GM18951 (cell line): Measurements from ENCODE around the gene OPN1SW.

ENCODE experiments used
- POLR2A ChIP-seq: IDR thresholded peaks from 4 replicates; pipeline ENCODE4 v1.6.1; 2011; ENCODE audit warnings: mild to moderate bottlenecking; ENCODE audit not compliant: insufficient read length, insufficient read depth; ENCODE audit errors: extremely low read depth
- in situ Hi-C: fragments of 300-500 bp; cut with MboI; formaldehyde crosslinking; loops from one replicate; pipeline ENCODE4 v1.12.0; 2022; ENCODE audit warnings: low sequenced_read_pairs, mixed read lengths, inconsistent platforms; ENCODE audit not compliant: unreplicated experiment

OPN1SW gene, protein sequence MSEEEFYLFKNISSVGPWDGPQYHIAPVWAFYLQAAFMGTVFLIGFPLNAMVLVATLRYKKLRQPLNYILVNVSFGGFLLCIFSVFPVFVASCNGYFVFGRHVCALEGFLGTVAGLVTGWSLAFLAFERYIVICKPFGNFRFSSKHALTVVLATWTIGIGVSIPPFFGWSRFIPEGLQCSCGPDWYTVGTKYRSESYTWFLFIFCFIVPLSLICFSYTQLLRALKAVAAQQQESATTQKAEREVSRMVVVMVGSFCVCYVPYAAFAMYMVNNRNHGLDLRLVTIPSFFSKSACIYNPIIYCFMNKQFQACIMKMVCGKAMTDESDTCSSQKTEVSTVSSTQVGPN

GRCh38 chr7:128775744-128776474 is at the start of gene OPN1SW:
OPN1SW (minus strand) TSS chr7:128775794; CDS start chr7:128775781, 13 bp downstream.
- no peak for TF ChIP-seq POLR2A
- in situ Hi-C loops, result no loop called here

GRCh38 chr7:128821724-128822123 is 46.1 kb upstream of the OPN1SW start:
- TF ChIP-seq POLR2A, result no peak

DNA sequence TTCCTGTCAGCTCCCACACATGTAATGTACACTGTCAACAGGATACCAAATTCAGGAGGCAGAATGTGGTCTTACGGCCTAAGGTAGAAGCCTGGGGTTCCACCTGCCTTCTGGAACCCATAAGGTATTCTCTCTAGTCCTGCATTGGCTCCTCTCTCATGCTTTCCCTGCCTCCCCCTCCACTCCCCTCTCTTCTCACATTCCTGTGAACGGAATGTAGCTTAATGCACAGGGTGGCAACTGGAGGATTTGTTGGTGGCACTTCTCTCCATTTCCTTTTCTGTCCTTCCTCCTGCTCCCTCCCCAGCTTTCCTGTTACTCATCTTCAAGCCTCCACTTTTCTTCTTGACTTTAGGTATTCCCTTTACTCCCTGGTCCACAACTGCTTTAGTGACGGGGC is 43.1 kb upstream of the OPN1SW start:
- TF ChIP-seq POLR2A, result no peak
- in situ Hi-C loops, result no loop called here

More at GRCh38 chr7:128821724-128822123, 46.1 kb upstream of the OPN1SW start:
- in situ Hi-C loops, result no loop called here

GRCh38 chr7:128815289-128815942 is 39.8 kb upstream of the OPN1SW start:
- TF ChIP-seq POLR2A, result no peak
- in situ Hi-C loops, result no loop called here

DNA sequence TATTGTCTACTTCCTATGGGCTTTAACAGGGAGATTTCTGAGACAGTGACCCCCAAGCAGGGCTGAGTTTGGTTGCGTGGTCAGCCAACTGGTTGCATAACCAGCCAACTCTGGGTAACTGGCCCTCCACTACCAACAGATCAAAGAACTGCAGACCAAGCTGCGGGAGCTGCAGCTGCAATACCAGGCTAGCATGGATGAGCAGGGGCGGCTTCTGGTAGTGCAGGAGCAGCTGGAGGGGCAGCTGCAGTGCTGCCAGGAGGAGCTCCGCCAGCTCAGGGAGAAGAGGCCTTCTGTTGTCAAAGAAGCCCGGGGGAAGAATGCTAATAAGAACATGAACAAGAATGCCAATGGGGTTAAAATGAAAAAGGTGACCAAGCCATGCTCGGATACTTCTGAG is 38.9 kb upstream of the OPN1SW start:
- in situ Hi-C loops, result no loop called here
- TF ChIP-seq POLR2A, result no peak

DNA sequence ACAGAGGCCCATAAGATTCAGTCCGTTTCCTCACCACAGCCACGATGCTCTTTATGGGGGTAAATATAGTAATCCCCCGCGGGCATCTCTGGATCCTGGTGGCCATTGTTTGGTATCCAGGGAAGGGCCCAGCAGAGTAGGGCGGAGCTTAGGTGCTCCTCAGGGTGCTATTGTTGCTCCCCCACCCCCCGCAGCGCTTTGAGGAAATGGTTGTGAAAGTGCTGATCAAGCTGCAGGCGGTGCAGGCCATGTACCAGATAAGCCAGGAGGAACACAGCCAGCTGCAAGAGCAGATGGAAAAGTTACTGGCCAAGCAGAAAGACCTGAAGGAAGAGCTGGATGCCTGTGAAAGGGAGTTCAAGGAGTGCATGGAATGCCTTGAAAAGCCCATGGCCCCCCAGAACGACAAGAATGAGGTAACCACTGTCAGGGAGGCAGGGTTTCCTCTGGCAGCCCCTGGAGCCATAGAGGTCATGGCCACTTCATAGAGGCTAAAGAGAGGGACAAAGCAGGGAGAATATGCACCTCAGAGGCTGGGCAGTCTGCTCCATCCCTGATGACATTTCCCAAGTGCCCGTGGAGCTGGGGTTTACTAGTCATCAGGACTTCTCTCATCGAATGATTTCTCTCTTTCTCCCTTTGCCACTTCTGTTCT is 37.0 kb upstream of the OPN1SW start:
- no peak for TF ChIP-seq POLR2A
- in situ Hi-C loops, result no loop called here

- in situ Hi-C loops, result no loop called here
- TF ChIP-seq POLR2A, result no peak
These were observed 36.2 kb upstream of the OPN1SW start for GRCh38 chr7:128811631-128812430.

GRCh38 chr7:128810997-128811396 is 35.4 kb upstream of the OPN1SW start:
- in situ Hi-C loops, result no loop called here
- no peak for TF ChIP-seq POLR2A

GRCh38 chr7:128810473-128810872 is 34.9 kb upstream of the OPN1SW start:
- in situ Hi-C loops, result no loop called here
- no peak for TF ChIP-seq POLR2A

DNA sequence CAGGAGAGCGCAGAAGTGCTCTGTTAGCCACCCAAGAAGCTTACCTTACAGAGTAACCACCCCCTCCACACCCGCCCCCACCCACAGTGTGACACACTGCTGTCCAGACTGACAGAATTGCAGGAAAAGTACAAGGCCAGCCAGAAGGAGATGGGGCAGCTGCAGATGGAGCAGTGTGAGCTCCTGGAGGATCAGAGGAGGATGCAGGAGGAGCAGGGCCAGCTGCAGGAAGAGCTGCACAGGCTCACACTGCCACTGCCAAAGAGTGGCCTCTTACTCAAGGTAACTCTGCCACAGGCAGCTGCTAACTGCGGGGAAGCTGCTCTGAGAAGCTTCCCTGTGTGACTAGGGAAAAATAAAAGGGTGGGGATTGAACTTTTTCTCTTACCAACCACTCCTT is 33.8 kb upstream of the OPN1SW start:
- no peak for TF ChIP-seq POLR2A
- in situ Hi-C loops, result no loop called here

DNA sequence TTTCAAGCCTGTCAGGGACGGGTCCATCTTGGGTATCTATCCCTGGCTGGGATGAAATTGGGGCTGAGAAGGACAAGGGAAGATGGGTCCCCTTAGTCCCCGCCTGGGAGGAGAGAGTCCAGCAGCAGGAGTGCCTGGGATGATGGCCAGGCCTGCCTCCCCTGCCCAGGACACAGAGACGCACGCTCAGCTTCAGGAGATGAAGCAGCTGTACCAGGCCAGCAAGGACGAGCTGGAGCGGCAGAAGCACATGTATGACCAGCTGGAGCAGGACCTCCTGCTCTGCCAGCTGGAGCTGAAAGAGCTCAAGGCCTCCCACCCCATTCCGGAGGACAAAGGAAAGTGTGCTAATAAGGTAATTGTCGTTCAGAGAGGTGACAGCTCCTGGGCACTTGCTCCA is 31.6 kb upstream of the OPN1SW start:
- TF ChIP-seq POLR2A, result no peak

DNA sequence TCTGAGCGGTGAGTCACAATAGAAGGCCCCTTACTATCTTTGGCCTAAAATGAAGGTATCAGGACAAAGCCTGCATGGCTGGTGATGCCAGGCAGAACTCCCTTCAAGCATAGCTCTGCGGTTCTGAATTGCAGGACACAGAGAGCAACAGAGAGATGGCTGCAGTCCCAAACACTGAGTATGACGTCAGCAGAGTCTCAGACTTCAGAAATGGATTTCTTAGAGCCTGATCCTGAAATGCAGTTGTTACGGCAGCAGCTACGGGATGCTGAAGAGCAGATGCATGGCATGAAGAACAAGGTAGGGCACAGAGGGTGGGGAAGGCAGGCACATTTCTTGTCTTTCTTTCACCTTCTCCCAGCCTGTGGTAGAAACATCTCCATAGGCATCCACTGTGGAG is 29.6 kb upstream of the OPN1SW start:
- in situ Hi-C loops, result no loop called here
- TF ChIP-seq POLR2A, result no peak

More for the DNA sequence above, 31.6 kb upstream of the OPN1SW start:
- in situ Hi-C loops, result no loop called here
